ENCODE results near the gene CD40.

GRCh38 chr20:46157625-46158024 lies 39.5 kb downstream of the CD40 start:
- TF ChIP-seq EZH2 (IDR thresholded peaks at IDR 0.05; ENCODE audit: low read depth, low read length, severe bottlenecking), result no peak
- no peak for TF ChIP-seq RAD21 (IDR thresholded peaks at IDR 0.05 in 1 of 2, conservative IDR thresholded peaks at IDR 0.05 in 1 of 2; ENCODE audit: low read depth in 2 of 2, low read length in 2 of 2)
- no peak for TF ChIP-seq CHD2 (IDR thresholded peaks at IDR 0.05; ENCODE audit: low read length)
- TF ChIP-seq HDAC2 (IDR thresholded peaks at IDR 0.05; ENCODE audit: borderline replicate concordance in 1 of 2, low read depth in 2 of 2, low read length in 2 of 2), result no peak
- no peak for TF ChIP-seq POLR2A (IDR thresholded peaks at IDR 0.05; ENCODE audit: control extremely low read depth in 1 of 2, low read depth in 2 of 2, low read length in 2 of 2)
- TF ChIP-seq CEBPB (IDR thresholded peaks at IDR 0.05; ENCODE audit: low read depth, low read length), result no peak
- no peak for TF ChIP-seq SUZ12 (IDR thresholded peaks at IDR 0.05; ENCODE audit: low read length)
- TF ChIP-seq, protein P1, sequence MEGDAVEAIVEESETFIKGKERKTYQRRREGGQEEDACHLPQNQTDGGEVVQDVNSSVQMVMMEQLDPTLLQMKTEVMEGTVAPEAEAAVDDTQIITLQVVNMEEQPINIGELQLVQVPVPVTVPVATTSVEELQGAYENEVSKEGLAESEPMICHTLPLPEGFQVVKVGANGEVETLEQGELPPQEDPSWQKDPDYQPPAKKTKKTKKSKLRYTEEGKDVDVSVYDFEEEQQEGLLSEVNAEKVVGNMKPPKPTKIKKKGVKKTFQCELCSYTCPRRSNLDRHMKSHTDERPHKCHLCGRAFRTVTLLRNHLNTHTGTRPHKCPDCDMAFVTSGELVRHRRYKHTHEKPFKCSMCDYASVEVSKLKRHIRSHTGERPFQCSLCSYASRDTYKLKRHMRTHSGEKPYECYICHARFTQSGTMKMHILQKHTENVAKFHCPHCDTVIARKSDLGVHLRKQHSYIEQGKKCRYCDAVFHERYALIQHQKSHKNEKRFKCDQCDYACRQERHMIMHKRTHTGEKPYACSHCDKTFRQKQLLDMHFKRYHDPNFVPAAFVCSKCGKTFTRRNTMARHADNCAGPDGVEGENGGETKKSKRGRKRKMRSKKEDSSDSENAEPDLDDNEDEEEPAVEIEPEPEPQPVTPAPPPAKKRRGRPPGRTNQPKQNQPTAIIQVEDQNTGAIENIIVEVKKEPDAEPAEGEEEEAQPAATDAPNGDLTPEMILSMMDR (IDR thresholded peaks at IDR 0.05; ENCODE audit: control extremely low read depth in 1 of 3, insufficient read depth in 1 of 3, low read depth in 1 of 3, low read length in 3 of 3), result no peak
- TF ChIP-seq EGR1 (IDR thresholded peaks at IDR 0.05; ENCODE audit: borderline replicate concordance, low read depth, low read length), result no peak
- TF ChIP-seq, protein P2, sequence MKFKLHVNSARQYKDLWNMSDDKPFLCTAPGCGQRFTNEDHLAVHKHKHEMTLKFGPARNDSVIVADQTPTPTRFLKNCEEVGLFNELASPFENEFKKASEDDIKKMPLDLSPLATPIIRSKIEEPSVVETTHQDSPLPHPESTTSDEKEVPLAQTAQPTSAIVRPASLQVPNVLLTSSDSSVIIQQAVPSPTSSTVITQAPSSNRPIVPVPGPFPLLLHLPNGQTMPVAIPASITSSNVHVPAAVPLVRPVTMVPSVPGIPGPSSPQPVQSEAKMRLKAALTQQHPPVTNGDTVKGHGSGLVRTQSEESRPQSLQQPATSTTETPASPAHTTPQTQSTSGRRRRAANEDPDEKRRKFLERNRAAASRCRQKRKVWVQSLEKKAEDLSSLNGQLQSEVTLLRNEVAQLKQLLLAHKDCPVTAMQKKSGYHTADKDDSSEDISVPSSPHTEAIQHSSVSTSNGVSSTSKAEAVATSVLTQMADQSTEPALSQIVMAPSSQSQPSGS (IDR thresholded peaks at IDR 0.05; ENCODE audit: low read length), result no peak
- no peak for TF ChIP-seq SAP30 (IDR thresholded peaks at IDR 0.05; ENCODE audit: insufficient read depth, insufficient replicate concordance, low read length)
- TF ChIP-seq CHD7 (IDR thresholded peaks at IDR 0.05; ENCODE audit: insufficient replicate concordance, low read length), result no peak
- TF ChIP-seq BACH1 (IDR thresholded peaks at IDR 0.05; ENCODE audit: low read length), result no peak
- no peak for TF ChIP-seq POLR2AphosphoS5 (IDR thresholded peaks at IDR 0.05; ENCODE audit: low read depth, low read length)

Data from H1 (cell line).